ENCODE results near the gene TBC1D1.

The TBC1D1 gene

GRCh38 chr4:38082424-38083385 is 191.8 kb downstream of the TBC1D1 start:
- DNase-seq (ENCODE audit: low spot score): no peak

- no peak for DNase-seq (ENCODE audit: low spot score)
Observed at GRCh38 chr4:38084877-38085711, 194.2 kb downstream of the TBC1D1 start.

- no peak for DNase-seq (ENCODE audit: low spot score)
Observed at GRCh38 chr4:38085751-38086150, 194.9 kb downstream of the TBC1D1 start.

- no peak for DNase-seq (ENCODE audit: low spot score)
Observed at GRCh38 chr4:38086151-38086848, 195.4 kb downstream of the TBC1D1 start.

GRCh38 chr4:38086849-38087226 is 196.0 kb downstream of the TBC1D1 start:
- DNase-seq (ENCODE audit: low spot score): no peak

GRCh38 chr4:38088321-38088720 is 197.4 kb downstream of the TBC1D1 start:
- no peak for DNase-seq (ENCODE audit: low spot score)

GRCh38 chr4:38089961-38090360 is 199.1 kb downstream of the TBC1D1 start:
- no peak for DNase-seq (ENCODE audit: low spot score)

- DNase-seq (ENCODE audit: low spot score): no peak
Observed at GRCh38 chr4:38090455-38091246, 199.8 kb downstream of the TBC1D1 start.

- no peak for DNase-seq (ENCODE audit: low spot score)
Observed at GRCh38 chr4:38091636-38092035, 200.8 kb downstream of the TBC1D1 start.

- DNase-seq (ENCODE audit: low spot score): no peak
Observed at GRCh38 chr4:38092701-38093100, 201.8 kb downstream of the TBC1D1 start.

- DNase-seq (ENCODE audit: low spot score): no peak
Observed at GRCh38 chr4:38094419-38094818, 203.5 kb downstream of the TBC1D1 start.

GRCh38 chr4:38095691-38096090 is 204.8 kb downstream of the TBC1D1 start:
- DNase-seq (ENCODE audit: low spot score): no peak

- no peak for DNase-seq (ENCODE audit: low spot score)
Observed at GRCh38 chr4:38097818-38098217, 206.9 kb downstream of the TBC1D1 start.

GRCh38 chr4:38099020-38099600 is 208.2 kb downstream of the TBC1D1 start:
- DNase-seq (ENCODE audit: low spot score): no peak

- DNase-seq (ENCODE audit: low spot score): no peak
Observed at GRCh38 chr4:38099908-38100407, 209.1 kb downstream of the TBC1D1 start.

- no peak for DNase-seq (ENCODE audit: low spot score)
Observed at GRCh38 chr4:38100474-38101255, 209.8 kb downstream of the TBC1D1 start.

GRCh38 chr4:38101563-38101962 is 210.7 kb downstream of the TBC1D1 start:
- no peak for DNase-seq (ENCODE audit: low spot score)

- no peak for DNase-seq (ENCODE audit: low spot score)
Observed at GRCh38 chr4:38102957-38103588, 212.2 kb downstream of the TBC1D1 start.

GRCh38 chr4:38105475-38106220 is 214.8 kb downstream of the TBC1D1 start:
- no peak for DNase-seq (ENCODE audit: low spot score)
